ENCODE results near the gene NEMP2.

DNA sequence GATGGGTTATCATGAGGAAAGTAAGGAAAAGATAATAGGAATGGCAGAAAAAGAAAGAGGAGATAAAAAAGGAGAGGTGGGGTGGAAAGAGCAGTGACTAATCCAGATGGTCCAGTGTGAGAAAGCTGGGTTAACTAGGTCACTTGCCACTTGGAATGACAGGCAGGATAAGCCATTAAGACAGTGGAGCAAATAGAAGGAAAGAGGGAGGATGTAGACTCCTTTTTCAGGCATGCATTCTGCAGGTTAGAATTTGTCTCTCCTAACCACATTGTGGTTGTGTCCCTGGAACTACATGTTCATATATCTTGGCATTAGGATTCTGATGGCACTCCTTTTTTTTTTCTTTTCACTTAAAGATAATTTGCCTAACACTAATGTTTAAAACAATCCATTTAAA lies 13.4 kb upstream of the NEMP2 start:
- TF ChIP-seq ZFP30 (CRISPR knock-in tag; IDR thresholded peaks at IDR 0.05), result no peak
- TF ChIP-seq, protein P1, sequence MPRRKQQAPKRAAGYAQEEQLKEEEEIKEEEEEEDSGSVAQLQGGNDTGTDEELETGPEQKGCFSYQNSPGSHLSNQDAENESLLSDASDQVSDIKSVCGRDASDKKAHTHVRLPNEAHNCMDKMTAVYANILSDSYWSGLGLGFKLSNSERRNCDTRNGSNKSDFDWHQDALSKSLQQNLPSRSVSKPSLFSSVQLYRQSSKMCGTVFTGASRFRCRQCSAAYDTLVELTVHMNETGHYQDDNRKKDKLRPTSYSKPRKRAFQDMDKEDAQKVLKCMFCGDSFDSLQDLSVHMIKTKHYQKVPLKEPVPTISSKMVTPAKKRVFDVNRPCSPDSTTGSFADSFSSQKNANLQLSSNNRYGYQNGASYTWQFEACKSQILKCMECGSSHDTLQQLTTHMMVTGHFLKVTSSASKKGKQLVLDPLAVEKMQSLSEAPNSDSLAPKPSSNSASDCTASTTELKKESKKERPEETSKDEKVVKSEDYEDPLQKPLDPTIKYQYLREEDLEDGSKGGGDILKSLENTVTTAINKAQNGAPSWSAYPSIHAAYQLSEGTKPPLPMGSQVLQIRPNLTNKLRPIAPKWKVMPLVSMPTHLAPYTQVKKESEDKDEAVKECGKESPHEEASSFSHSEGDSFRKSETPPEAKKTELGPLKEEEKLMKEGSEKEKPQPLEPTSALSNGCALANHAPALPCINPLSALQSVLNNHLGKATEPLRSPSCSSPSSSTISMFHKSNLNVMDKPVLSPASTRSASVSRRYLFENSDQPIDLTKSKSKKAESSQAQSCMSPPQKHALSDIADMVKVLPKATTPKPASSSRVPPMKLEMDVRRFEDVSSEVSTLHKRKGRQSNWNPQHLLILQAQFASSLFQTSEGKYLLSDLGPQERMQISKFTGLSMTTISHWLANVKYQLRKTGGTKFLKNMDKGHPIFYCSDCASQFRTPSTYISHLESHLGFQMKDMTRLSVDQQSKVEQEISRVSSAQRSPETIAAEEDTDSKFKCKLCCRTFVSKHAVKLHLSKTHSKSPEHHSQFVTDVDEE (CRISPR knock-in tag; IDR thresholded peaks at IDR 0.05), result no peak
- TF ChIP-seq, protein P2, sequence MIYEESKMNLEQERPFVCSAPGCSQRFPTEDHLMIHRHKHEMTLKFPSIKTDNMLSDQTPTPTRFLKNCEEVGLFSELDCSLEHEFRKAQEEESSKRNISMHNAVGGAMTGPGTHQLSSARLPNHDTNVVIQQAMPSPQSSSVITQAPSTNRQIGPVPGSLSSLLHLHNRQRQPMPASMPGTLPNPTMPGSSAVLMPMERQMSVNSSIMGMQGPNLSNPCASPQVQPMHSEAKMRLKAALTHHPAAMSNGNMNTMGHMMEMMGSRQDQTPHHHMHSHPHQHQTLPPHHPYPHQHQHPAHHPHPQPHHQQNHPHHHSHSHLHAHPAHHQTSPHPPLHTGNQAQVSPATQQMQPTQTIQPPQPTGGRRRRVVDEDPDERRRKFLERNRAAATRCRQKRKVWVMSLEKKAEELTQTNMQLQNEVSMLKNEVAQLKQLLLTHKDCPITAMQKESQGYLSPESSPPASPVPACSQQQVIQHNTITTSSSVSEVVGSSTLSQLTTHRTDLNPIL (CRISPR knock-in tag; IDR thresholded peaks at IDR 0.05; ENCODE audit: low read depth), result no peak
- no peak for TF ChIP-seq ZNF8 (CRISPR knock-in tag; IDR thresholded peaks at IDR 0.05)
- no peak for TF ChIP-seq ZC3H10 (CRISPR knock-in tag; IDR thresholded peaks at IDR 0.05)
- TF ChIP-seq, protein P3, sequence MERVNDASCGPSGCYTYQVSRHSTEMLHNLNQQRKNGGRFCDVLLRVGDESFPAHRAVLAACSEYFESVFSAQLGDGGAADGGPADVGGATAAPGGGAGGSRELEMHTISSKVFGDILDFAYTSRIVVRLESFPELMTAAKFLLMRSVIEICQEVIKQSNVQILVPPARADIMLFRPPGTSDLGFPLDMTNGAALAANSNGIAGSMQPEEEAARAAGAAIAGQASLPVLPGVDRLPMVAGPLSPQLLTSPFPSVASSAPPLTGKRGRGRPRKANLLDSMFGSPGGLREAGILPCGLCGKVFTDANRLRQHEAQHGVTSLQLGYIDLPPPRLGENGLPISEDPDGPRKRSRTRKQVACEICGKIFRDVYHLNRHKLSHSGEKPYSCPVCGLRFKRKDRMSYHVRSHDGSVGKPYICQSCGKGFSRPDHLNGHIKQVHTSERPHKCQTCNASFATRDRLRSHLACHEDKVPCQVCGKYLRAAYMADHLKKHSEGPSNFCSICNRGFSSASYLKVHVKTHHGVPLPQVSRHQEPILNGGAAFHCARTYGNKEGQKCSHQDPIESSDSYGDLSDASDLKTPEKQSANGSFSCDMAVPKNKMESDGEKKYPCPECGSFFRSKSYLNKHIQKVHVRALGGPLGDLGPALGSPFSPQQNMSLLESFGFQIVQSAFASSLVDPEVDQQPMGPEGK (CRISPR knock-in tag; IDR thresholded peaks at IDR 0.05; ENCODE audit: borderline replicate concordance), result no peak
- no peak for TF ChIP-seq RARB (CRISPR knock-in tag; IDR thresholded peaks at IDR 0.05)
